A673 (cell line): ENCODE results near the gene MRPL10. TPM values are rescaled to one million over a fixed set of nuclear protein-coding genes. Genes with fewer than 3 reads are reported as not detected.

Experiments used
- BruUV-seq: library from RNA; stranded (reverse); fragments of 400-500 nt; replicated peaks from 2 replicates; lab custom pipeline; 2021; lab: Mats Ljungman, UMichigan
- CTCF ChIA-PET: fragments of 300-600 bp; sonication (Branson Sonifier 250); formaldehyde crosslinking; loops from one replicate; lab custom pipeline; 2022; ENCODE audit warnings: antibody characterized with exemption; lab: Charles Lee
- POLR2A ChIA-PET: fragments of 300-600 bp; sonication (Branson Sonifier 250); formaldehyde crosslinking; loops from one replicate; lab custom pipeline; 2022; ENCODE audit warnings: antibody characterized with exemption; ENCODE audit not compliant: low non-redundant PET; lab: Charles Lee
- DNase-seq: peaks from one replicate; pipeline ENCODE4 v3.0.0-alpha.2; 2015; ENCODE audit warnings: low spot score
- H3K27ac ChIP-seq: fragments of 200-600 bp; sonication (generic); 2 replicates; pipeline ENCODE4 v1.5.1; 2016; ENCODE audit warnings: mixed run types, low read depth, mild to moderate bottlenecking, mixed read lengths, antibody characterized with exemption, low read length; ENCODE audit not compliant: poor library complexity, severe bottlenecking
- H3K27me3 ChIP-seq: fragments of 200-600 bp; sonication (generic); replicated peaks from 2 replicates; pipeline ENCODE4 v1.6.1; 2017; ENCODE audit warnings: mixed run types, low read depth, mild to moderate bottlenecking, mixed read lengths, antibody characterized with exemption, low read length; ENCODE audit not compliant: insufficient read depth, poor library complexity
- H3K36me3 ChIP-seq: fragments of 200-600 bp; sonication (generic); 2 replicates; pipeline ENCODE4 v1.6.1; 2016; ENCODE audit warnings: mixed run types, mild to moderate bottlenecking, mixed read lengths, antibody characterized with exemption, low read length; ENCODE audit not compliant: insufficient read depth, poor library complexity, severe bottlenecking
- H3K4me1 ChIP-seq: fragments of 200-600 bp; sonication (generic); 2 replicates; pipeline ENCODE4 v1.6.1; 2017; ENCODE audit warnings: mixed run types, mild to moderate bottlenecking, mixed read lengths, antibody characterized with exemption, low read length; ENCODE audit not compliant: insufficient read depth, poor library complexity, severe bottlenecking
- H3K4me3 ChIP-seq: fragments of 200-600 bp; sonication (generic); 2 replicates; pipeline ENCODE4 v1.5.1; 2016; ENCODE audit warnings: low read depth, mixed run types, mild to moderate bottlenecking, mixed read lengths, low read length; ENCODE audit not compliant: poor library complexity, severe bottlenecking
- H3K9me3 ChIP-seq: fragments of 200-600 bp; sonication (generic); 2 replicates; pipeline ENCODE4 v1.6.1; 2016; ENCODE audit warnings: mixed run types, low read depth, mild to moderate bottlenecking, mixed read lengths, antibody characterized with exemption, low read length; ENCODE audit not compliant: poor library complexity, severe bottlenecking
- EZH2 ChIP-seq: fragments of 200-600 bp; sonication (generic); IDR thresholded peaks from 2 replicates; pipeline ENCODE4 v1.6.1; 2017; ENCODE audit warnings: borderline replicate concordance, low read depth, mild to moderate bottlenecking, mixed read lengths, antibody characterized with exemption, low read length; ENCODE audit not compliant: poor library complexity, severe bottlenecking
- intact Hi-C: fragments of 100-400 bp; cut with micrococcal nuclease; formaldehyde crosslinking; loops from one replicate; pipeline ENCODE4 v1.10.0; 2022; ENCODE audit not compliant: unreplicated experiment
- total RNA-seq: library from RNA; stranded (reverse); gene quantifications from 2 replicates; pipeline ENCODE4 v1.2.3, GENCODE V29; 2021
- TF ChIP-seq, protein P1 (sequence below): fragments of 300-800, 200-600 bp; sonication (generic); conservative IDR thresholded peaks from 2 replicates; pipeline ENCODE4 v1.5.1; 2017; ENCODE audit warnings: low read depth, mild to moderate bottlenecking, antibody characterized with exemption, low read length, moderate library complexity, mixed read lengths

MRPL10 gene
- total RNA-seq, 1 experiment from 2014 or later = 30.5 TPM

DNA sequence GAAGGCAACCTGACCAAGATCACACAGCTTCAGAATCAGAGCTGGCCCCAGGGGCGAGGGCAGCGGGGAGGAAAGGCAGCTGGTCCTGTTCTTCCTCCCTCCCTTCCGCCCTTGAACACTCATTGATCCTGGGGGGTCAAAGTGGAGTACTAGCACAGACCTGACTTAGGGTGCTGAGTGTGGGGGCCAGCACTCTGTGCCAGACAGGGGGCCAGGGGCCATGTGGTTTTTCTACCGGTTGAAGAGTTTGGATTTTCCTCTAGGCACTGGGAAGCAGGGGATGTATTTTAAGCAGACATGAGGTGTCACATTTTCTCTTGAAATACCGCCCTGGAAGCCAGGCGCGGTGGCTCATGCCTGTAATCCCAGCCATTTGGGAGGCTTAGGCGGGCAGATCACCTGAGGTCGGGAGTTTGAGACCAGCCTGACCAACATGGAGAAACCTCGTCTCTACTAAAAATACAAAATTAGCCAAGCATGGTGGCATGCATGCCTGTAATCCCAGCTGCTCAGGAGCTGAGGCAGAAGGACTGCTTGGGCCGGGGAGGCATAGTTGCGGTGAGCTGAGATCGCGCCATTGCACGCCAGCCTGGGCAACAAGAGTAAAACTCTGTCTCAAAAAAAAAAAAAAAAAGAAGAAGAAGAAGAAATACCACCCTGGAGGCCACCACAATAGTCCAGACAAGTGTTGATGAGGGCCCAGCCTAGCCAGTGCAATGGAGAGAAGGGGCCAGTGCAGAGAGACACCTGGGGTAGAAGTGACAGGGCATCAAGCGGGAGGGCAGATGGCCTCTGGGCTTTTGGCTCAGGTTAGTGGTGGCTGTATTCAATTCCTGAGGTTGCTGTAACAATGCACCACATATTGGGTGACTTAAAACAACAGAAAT is 25.1 kb downstream of the MRPL10 start:
- Histone ChIP-seq H3K27ac (no peak overlapping the region), H3K36me3 (no peaks in the 10 kb centered on the region), H3K9me3 (no peaks in the 10 kb centered on the region), H3K4me1 (no peaks in the 10 kb centered on the region), H3K4me3 (no peak overlapping the region), H3K27me3 (no peaks in the 10 kb centered on the region)
- TF ChIP-seq, protein P1, sequence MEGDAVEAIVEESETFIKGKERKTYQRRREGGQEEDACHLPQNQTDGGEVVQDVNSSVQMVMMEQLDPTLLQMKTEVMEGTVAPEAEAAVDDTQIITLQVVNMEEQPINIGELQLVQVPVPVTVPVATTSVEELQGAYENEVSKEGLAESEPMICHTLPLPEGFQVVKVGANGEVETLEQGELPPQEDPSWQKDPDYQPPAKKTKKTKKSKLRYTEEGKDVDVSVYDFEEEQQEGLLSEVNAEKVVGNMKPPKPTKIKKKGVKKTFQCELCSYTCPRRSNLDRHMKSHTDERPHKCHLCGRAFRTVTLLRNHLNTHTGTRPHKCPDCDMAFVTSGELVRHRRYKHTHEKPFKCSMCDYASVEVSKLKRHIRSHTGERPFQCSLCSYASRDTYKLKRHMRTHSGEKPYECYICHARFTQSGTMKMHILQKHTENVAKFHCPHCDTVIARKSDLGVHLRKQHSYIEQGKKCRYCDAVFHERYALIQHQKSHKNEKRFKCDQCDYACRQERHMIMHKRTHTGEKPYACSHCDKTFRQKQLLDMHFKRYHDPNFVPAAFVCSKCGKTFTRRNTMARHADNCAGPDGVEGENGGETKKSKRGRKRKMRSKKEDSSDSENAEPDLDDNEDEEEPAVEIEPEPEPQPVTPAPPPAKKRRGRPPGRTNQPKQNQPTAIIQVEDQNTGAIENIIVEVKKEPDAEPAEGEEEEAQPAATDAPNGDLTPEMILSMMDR = no peak
- no peak for DNase-seq
- intact Hi-C loops = no loop called here
- ChIA-PET POLR2A (no interaction called here), CTCF (no interaction called here)
- no TSS peak for BruUV-seq

DNA sequence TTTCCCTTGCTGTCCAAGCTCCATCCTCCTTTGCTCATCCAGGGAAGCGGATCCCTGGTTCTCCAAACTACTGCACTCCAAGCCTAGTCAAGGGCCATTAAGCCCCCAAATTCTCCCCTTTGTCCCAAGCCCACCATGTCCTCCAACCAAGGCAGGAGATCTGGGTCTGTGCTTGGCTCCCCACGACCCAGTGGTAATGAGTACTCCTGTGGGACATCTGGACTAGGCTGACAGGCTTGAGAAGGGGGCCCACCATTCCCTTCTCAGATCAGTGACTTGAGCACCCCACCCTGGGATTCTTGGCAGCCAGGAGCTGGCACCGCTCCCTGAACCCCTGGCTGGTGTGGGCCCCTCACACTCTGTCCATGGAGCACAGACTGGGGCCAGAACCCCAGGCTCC is 26.9 kb downstream of the MRPL10 start:
- Histone ChIP-seq H3K27ac (no peak overlapping the region), H3K27me3 (no peaks in the 10 kb centered on the region), H3K9me3 (no peaks in the 10 kb centered on the region), H3K36me3 (no peaks in the 10 kb centered on the region), H3K4me3 (no peak overlapping the region), H3K4me1 (no peaks in the 10 kb centered on the region)
- no TSS peak for BruUV-seq
- POLR2A ChIA-PET = no interaction called here
- CTCF ChIA-PET = no interaction called here
- no peak for DNase-seq
- TF ChIP-seq EZH2 = no peak
- TF ChIP-seq, protein P1 = no peak
- intact Hi-C loops = no loop called here

DNA sequence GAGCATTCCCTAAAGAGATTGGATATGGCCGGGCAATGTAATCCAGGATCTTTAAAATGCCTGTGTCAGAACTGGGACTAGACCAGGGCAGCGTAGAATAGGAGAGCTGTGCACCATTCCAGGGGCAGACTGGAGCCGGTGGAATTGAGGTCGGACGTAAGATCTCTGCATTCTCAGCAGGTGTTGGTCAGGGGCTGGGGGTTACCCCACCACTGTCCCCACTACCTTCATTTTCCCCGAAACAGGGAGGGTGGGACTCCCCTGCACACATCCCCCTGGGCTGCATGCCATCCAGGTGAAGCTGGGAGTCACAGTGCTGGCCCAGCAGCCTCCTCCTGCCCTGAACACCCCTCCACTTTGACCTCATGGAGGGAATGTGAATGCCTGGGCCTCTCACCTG is 27.6 kb downstream of the MRPL10 start:
- Histone ChIP-seq H3K27ac (no peak overlapping the region), H3K4me1 (no peaks in the 10 kb centered on the region), H3K9me3 (no peaks in the 10 kb centered on the region), H3K4me3 (no peak overlapping the region), H3K36me3 (no peaks in the 10 kb centered on the region), H3K27me3 (no peaks in the 10 kb centered on the region)
- BruUV-seq = no TSS peak
- DNase-seq = no peak
- TF ChIP-seq, protein P1 = no peak
- intact Hi-C loops = no loop called here
- CTCF ChIA-PET = no interaction called here
- POLR2A ChIA-PET = no interaction called here
